SK-N-SH treated with all-trans-retinoic acid at 6 μM for 48 hours (cell line): ENCODE data around the gene HELQ.

Source experiments
- ATAC-seq: fragments of 200-7000 bp; cut with Tn5 transposase; 3 replicates; pipeline ENCODE4 v1.9.1; 2020; ENCODE audit warnings: mild to moderate bottlenecking, moderate library complexity
- ARNTL ChIP-seq: fragments of 450-650 bp; formaldehyde crosslinking; IDR thresholded peaks from 2 replicates; pipeline ENCODE4 v1.5.0; 2020; ENCODE audit warnings: low read depth, mild to moderate bottlenecking, moderate library complexity, borderline replicate concordance
- BACH2 ChIP-seq: fragments of 250-450 bp; sonication (Bioruptor Pico); IDR thresholded peaks from 2 replicates; pipeline ENCODE4 v1.9.0; 2021; ENCODE audit warnings: mild to moderate bottlenecking, borderline replicate concordance
- CSDC2 ChIP-seq: fragments of 250-450 bp; sonication (Bioruptor Pico); IDR thresholded peaks from 2 replicates; pipeline ENCODE4 v1.5.0; 2020; ENCODE audit warnings: mild to moderate bottlenecking, moderate library complexity
- ESRRG ChIP-seq: fragments of 250-450 bp; sonication (Bioruptor Pico); IDR thresholded peaks from 2 replicates; pipeline ENCODE4 v1.6.1; 2021; ENCODE audit warnings: mild to moderate bottlenecking
- GLIS3 ChIP-seq: fragments of 250-450 bp; sonication (Bioruptor Pico); IDR thresholded peaks from 2 replicates; pipeline ENCODE4 v1.5.0; 2020; ENCODE audit warnings: mild to moderate bottlenecking, moderate library complexity
- OSR1 ChIP-seq: fragments of 250-450 bp; sonication (Bioruptor Pico); IDR thresholded peaks from 2 replicates; pipeline ENCODE4 v1.8.0; 2022; ENCODE audit warnings: moderate library complexity, mild to moderate bottlenecking, inconsistent platforms
- POU6F1 ChIP-seq: fragments of 250-450 bp; sonication (Bioruptor Pico); IDR thresholded peaks from 2 replicates; pipeline ENCODE4 v1.8.0; 2021; ENCODE audit warnings: low read depth, mild to moderate bottlenecking, moderate library complexity, borderline replicate concordance
- PPARA ChIP-seq: fragments of 250-450 bp; sonication (Bioruptor Pico); IDR thresholded peaks from 2 replicates; pipeline ENCODE4 v1.5.0; 2020; ENCODE audit warnings: mild to moderate bottlenecking, borderline replicate concordance
- RARB ChIP-seq: fragments of 250-450 bp; sonication (Bioruptor Pico); IDR thresholded peaks from 2 replicates; pipeline ENCODE4 v1.8.0; 2021; ENCODE audit warnings: mild to moderate bottlenecking, moderate library complexity
- SNAI2 ChIP-seq: fragments of 250-450 bp; sonication (Bioruptor Pico); IDR thresholded peaks from 2 replicates; pipeline ENCODE4 v1.5.0; 2020; ENCODE audit warnings: mild to moderate bottlenecking, moderate library complexity
- TCF4 ChIP-seq: fragments of 250-450 bp; sonication (Bioruptor Pico); IDR thresholded peaks from 2 replicates; pipeline ENCODE4 v1.8.0; 2021; ENCODE audit warnings: mild to moderate bottlenecking, moderate library complexity, borderline replicate concordance
- TOX ChIP-seq: fragments of 250-450 bp; sonication (Bioruptor Pico); IDR thresholded peaks from 2 replicates; pipeline ENCODE4 v1.8.0; 2021; ENCODE audit warnings: mild to moderate bottlenecking, moderate library complexity, borderline replicate concordance
- TSHZ2 ChIP-seq: fragments of 250-450 bp; sonication (Bioruptor Pico); IDR thresholded peaks from 2 replicates; pipeline ENCODE4 v1.5.0; 2020; ENCODE audit warnings: mild to moderate bottlenecking, moderate library complexity
- ZC3H10 ChIP-seq: fragments of 250-450 bp; sonication (Bioruptor Pico); IDR thresholded peaks from 2 replicates; pipeline ENCODE4 v1.5.1; 2021; ENCODE audit warnings: mild to moderate bottlenecking, moderate library complexity
- ZFP3 ChIP-seq: fragments of 250-450 bp; sonication (Bioruptor Pico); IDR thresholded peaks from 2 replicates; pipeline ENCODE4 v1.5.0; 2020; ENCODE audit warnings: mild to moderate bottlenecking, moderate library complexity
- ZFP30 ChIP-seq: fragments of 450-650 bp; formaldehyde crosslinking; IDR thresholded peaks from 2 replicates; pipeline ENCODE4 v1.5.0; 2022; ENCODE audit warnings: mild to moderate bottlenecking, moderate library complexity
- ZNF565 ChIP-seq: fragments of 450-650 bp; formaldehyde crosslinking; conservative IDR thresholded peaks from 2 replicates; pipeline ENCODE4 v1.5.0; 2020; ENCODE audit warnings: low read depth, mild to moderate bottlenecking, moderate library complexity
- ZNF70 ChIP-seq: fragments of 450-650 bp; formaldehyde crosslinking; IDR thresholded peaks from 2 replicates; pipeline ENCODE4 v1.5.0; 2020; ENCODE audit warnings: mild to moderate bottlenecking, moderate library complexity
- ZNF8 ChIP-seq: fragments of 450-650 bp; formaldehyde crosslinking; IDR thresholded peaks from 2 replicates; pipeline ENCODE4 v1.5.0; 2020; ENCODE audit warnings: mild to moderate bottlenecking, moderate library complexity
- TF ChIP-seq, protein P1 (sequence below): fragments of 250-450 bp; sonication (Bioruptor Pico); IDR thresholded peaks from 2 replicates; pipeline ENCODE4 v1.5.1; 2021; ENCODE audit warnings: mild to moderate bottlenecking, moderate library complexity
- TF ChIP-seq, protein P2 (sequence below): fragments of 250-450 bp; sonication (Bioruptor Pico); IDR thresholded peaks from 2 replicates; pipeline ENCODE4 v1.8.0; 2020; ENCODE audit warnings: mild to moderate bottlenecking, moderate library complexity, borderline replicate concordance

The HELQ gene

DNA sequence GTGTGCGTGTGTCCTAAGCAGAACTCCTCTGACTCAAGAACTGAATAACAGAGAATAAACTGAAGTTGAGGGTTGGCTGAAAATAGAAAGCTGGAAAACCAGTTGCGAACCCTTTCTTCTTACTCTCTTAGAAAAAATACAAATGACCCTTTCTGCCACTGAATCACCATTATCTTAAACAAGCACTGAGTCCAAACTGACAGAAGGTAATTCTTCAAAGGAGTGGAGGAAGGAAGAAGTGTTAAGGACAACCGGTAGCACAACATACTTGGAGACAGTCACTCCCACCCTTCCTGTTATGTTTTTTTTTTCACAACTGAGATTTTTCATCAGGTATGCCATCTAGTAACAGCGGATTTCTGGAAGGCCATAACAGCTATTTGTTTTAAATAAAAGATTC, 38.1 kb downstream of the HELQ start:
- TF ChIP-seq ZFP30 (CRISPR knock-in tag) = no peak
- TF ChIP-seq ZNF70 (CRISPR knock-in tag) = no peak
- TF ChIP-seq PPARA (CRISPR knock-in tag) = no peak
- no peak for TF ChIP-seq TOX (CRISPR knock-in tag)
- no peak for TF ChIP-seq POU6F1 (CRISPR knock-in tag)
- TF ChIP-seq GLIS3 (CRISPR knock-in tag) = no peak
- TF ChIP-seq ESRRG (CRISPR knock-in tag) = no peak
- TF ChIP-seq ARNTL (CRISPR knock-in tag) = no peak
- no peak for TF ChIP-seq BACH2
- no peak for TF ChIP-seq ZFP3
- TF ChIP-seq TSHZ2 = no peak
- TF ChIP-seq ZNF8 = no peak
- no peak for TF ChIP-seq RARB (CRISPR knock-in tag)
- TF ChIP-seq, protein P1, sequence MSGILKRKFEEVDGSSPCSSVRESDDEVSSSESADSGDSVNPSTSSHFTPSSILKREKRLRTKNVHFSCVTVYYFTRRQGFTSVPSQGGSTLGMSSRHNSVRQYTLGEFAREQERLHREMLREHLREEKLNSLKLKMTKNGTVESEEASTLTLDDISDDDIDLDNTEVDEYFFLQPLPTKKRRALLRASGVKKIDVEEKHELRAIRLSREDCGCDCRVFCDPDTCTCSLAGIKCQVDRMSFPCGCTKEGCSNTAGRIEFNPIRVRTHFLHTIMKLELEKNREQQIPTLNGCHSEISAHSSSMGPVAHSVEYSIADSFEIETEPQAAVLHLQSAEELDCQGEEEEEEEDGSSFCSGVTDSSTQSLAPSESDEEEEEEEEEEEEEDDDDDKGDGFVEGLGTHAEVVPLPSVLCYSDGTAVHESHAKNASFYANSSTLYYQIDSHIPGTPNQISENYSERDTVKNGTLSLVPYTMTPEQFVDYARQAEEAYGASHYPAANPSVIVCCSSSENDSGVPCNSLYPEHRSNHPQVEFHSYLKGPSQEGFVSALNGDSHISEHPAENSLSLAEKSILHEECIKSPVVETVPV (CRISPR knock-in tag) = no peak
- no peak for TF ChIP-seq CSDC2 (CRISPR knock-in tag)
- no peak for TF ChIP-seq OSR1 (CRISPR knock-in tag)
- no peak for TF ChIP-seq ZC3H10 (CRISPR knock-in tag)
- no peak for ATAC-seq

DNA sequence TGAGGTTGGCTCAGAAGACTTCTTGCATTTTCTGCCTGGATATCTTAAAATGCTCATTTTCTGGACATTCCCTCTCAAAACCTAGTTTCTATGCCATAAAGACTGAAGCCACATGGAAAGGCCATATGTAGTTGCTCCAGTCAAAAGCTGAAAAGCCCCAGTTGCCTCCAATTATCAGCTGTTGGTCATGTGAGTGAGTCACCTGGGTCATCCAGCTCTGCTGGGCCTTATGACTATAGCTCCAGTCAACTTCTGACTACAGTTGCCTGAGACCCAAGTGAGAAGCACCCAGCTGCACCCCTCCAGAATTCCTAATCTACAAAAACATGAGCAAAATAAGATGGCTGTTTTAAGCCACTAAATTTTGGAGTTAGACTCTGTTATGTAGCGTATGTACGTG, 41.9 kb downstream of the HELQ start:
- ATAC-seq = no peak
- no peak for TF ChIP-seq ZC3H10 (CRISPR knock-in tag)
- TF ChIP-seq OSR1 (CRISPR knock-in tag) = no peak
- TF ChIP-seq SNAI2 (CRISPR knock-in tag) = no peak
- no peak for TF ChIP-seq CSDC2 (CRISPR knock-in tag)
- TF ChIP-seq, protein P2, sequence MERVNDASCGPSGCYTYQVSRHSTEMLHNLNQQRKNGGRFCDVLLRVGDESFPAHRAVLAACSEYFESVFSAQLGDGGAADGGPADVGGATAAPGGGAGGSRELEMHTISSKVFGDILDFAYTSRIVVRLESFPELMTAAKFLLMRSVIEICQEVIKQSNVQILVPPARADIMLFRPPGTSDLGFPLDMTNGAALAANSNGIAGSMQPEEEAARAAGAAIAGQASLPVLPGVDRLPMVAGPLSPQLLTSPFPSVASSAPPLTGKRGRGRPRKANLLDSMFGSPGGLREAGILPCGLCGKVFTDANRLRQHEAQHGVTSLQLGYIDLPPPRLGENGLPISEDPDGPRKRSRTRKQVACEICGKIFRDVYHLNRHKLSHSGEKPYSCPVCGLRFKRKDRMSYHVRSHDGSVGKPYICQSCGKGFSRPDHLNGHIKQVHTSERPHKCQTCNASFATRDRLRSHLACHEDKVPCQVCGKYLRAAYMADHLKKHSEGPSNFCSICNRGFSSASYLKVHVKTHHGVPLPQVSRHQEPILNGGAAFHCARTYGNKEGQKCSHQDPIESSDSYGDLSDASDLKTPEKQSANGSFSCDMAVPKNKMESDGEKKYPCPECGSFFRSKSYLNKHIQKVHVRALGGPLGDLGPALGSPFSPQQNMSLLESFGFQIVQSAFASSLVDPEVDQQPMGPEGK (CRISPR knock-in tag) = no peak
- TF ChIP-seq TOX (CRISPR knock-in tag) = no peak
- TF ChIP-seq ARNTL (CRISPR knock-in tag) = no peak
- no peak for TF ChIP-seq BACH2
- TF ChIP-seq GLIS3 (CRISPR knock-in tag) = no peak
- TF ChIP-seq RARB (CRISPR knock-in tag) = no peak
- no peak for TF ChIP-seq ZFP30 (CRISPR knock-in tag)
- TF ChIP-seq ZNF565 (CRISPR knock-in tag) = no peak
- no peak for TF ChIP-seq ESRRG (CRISPR knock-in tag)
- TF ChIP-seq TSHZ2 = no peak
- TF ChIP-seq TCF4 (CRISPR knock-in tag) = no peak
- no peak for TF ChIP-seq PPARA (CRISPR knock-in tag)
- no peak for TF ChIP-seq ZNF70 (CRISPR knock-in tag)
- TF ChIP-seq POU6F1 (CRISPR knock-in tag) = no peak
- TF ChIP-seq, protein P1 (CRISPR knock-in tag) = no peak
- no peak for TF ChIP-seq ZNF8
